HT1080 (cell line): ENCODE results near the gene ARGFX. TPM values are rescaled to one million over a fixed set of nuclear protein-coding genes. Genes with fewer than 3 reads are reported as not detected.
"Not testable (repeated sequence)": the region's sequence is repeated elsewhere in the genome, so short reads cannot be mapped to it uniquely, and the experiment has no call there.

Experiments used
- DNase-seq: peaks from one replicate; pipeline ENCODE4 v3.0.0-alpha.2; 2015; ENCODE audit warnings: low read depth
- polyA plus RNA-seq, 2 experiments: library from polyadenylated mRNA; depleted of rRNA; stranded (reverse); fragments of >200 nt; gene quantifications; 2 replicates each; pipeline ENCODE4 v1.2.3, GENCODE V29; 2015
- total RNA-seq: library from RNA; depleted of rRNA; stranded (reverse); fragments of >200 nt; shearing (Covaris generic); gene quantifications from 2 replicates; pipeline ENCODE4 v1.2.3, GENCODE V29; 2014; rRNA removed

Gene ARGFX
- not detected in 2 replicates for total RNA-seq
- not detected in 2 replicates for polyA plus RNA-seq (2015; cell fraction: cytosol; rRNA removed)
- polyA plus RNA-seq (2015; cell fraction: nucleus; rRNA removed), result not detected in 2 replicates

DNA sequence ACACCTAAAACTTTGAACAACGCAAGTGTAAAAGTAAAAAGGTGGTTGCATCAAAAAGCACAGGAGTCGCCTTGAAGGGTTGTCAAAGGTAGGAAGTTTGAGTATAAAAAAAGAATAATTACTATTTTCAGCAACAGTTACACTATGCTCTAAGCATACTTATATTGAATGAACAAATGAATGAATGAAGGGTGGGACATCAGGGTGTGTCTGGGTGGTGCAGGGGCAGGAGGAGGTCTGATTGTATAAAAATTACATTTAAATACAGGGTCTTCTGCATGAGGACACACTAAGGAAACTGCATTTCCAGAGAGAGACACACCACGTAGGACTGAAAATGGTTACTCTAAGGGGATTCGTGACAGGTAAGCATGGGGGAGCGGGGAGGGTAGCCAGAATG lies at the start of gene ARGFX:
ARGFX (plus strand) TSS at position 301 of the 400 bp plus-strand sequence. CDS start 2,765 bp downstream, outside the sequence.
- DNase-seq, result no peak

DNA sequence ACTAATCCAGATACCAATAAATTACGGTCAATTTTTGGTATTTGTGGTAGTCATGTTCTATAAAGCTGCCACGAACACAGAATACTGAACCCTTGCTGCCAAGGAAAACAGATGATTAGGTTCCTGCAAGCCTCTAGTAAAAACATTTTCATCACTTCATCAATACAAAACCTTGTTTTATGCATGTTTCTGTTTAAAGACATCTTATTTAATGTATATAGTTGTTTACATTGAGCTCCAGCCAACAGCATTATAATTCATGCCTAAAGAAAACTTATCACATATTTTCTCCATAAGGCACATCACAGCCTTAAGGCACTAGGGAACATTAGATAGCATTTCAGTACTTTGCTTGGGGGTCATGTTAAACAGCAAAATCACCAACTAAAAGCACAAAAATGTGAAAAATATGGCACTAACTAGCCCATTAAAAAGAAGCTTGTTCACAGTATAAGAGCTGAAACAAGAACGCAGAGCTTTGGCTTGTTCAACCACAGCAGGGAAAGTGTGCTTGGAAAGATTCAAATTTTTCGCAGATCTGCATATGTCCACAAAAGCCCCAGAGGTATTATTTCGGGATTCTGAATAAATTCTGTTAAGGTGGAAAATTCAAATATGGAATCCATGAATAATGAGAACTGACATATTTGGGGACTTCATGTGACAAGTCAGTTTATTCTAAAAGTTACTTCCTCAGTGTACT lies 49.6 kb upstream of the ARGFX start:
- no peak for DNase-seq

DNA sequence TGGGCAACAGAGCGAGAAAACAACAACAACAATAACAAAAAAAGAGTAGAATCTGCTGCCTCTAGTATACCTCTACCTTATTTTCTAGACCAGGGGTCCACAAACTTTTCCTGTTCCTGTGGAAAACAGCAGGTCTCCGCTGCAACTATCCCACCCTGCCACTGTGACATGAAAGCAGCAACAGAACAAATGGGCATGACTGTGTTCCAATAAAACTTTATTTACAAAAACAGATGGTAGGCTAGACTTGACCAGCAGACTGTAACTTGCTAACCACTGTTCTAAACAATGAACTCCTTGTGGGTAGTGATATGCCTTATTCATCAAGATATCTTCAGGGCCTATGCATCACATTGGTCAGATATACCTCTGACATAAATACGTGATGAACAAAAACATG lies 47.2 kb upstream of the ARGFX start:
- DNase-seq, result no peak

DNA sequence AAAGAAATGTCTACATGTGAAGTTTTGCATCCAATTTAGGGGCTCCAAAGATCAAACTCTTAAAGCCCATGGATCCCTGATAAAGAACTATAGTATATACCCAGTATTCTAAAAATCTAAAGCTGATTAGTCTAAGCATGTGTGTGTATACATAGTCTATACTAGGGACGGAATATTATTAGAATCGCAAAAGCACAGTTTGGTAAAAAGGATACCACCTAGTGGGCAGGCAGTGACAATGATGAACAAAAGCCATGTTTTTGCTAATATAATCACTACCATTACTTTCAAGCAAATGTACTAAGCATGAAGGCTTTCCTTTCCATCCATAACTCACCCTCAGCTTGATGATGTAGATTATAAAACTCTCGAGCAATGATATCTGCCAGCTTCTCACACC lies 38.4 kb upstream of the ARGFX start:
- DNase-seq, result no peak

DNA sequence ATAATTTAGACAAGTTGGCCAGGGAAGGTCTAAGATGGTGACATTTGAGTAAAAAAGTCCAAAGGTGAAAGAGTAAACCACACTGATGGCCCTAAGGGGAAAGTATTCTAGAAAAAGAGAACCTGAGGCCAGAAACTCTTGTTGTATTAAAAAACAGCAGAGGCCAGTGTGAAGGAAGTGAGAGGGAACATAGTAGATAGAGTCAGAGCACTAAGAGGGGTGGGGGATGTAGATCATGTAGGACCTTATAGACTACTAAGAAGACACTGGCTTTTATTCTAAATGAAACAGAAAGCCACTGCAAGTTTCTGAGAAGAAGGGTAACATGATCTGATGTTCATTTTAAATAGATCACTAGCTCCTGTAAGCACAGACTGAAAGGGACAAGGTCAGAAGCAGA lies 36.5 kb upstream of the ARGFX start:
- DNase-seq, result no peak

DNA sequence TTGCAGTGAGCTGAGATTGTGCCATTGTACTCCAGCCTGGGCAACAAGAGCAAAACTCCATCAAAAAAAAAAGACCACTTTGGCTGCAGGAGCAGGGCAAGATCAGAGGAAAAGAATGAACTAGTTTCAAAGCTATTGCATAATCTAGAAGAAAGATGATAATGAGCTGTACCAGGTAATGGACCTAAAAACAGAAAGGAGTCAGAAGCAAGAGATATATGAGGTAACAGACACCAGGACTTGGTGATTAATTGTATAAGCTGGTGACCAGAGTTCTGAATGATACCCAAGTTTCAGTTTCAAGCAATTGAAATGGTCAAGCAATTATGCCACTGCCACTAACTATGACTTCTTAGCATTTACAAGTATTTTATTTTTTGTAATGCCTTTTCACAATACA lies 24.8 kb upstream of the ARGFX start:
- DNase-seq, result no peak

DNA sequence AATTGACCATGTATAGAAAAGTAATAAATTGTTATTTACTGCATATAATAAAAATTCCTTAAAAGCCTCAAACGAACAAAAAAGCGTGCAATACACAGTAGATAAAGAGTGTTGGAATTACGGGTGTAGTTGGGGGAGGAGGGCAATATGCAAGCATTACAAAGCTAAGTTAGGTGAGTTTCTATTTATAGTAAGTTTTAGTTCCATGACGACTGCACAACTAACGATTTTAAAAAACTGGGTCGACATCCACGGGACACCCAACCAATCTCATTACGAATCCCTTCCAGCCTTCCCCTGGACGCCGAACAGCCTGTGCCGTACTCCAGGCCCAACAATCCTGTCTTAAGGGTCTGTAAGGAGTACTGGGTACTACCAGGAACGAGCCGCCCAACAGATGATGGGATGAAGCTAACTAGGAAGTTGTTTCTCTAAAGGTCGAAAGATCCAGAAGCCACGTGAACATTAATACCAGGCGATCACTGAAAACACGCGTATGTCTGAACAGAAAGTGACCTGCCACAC lies 22.6 kb upstream of the ARGFX start:
- no peak for DNase-seq

DNA sequence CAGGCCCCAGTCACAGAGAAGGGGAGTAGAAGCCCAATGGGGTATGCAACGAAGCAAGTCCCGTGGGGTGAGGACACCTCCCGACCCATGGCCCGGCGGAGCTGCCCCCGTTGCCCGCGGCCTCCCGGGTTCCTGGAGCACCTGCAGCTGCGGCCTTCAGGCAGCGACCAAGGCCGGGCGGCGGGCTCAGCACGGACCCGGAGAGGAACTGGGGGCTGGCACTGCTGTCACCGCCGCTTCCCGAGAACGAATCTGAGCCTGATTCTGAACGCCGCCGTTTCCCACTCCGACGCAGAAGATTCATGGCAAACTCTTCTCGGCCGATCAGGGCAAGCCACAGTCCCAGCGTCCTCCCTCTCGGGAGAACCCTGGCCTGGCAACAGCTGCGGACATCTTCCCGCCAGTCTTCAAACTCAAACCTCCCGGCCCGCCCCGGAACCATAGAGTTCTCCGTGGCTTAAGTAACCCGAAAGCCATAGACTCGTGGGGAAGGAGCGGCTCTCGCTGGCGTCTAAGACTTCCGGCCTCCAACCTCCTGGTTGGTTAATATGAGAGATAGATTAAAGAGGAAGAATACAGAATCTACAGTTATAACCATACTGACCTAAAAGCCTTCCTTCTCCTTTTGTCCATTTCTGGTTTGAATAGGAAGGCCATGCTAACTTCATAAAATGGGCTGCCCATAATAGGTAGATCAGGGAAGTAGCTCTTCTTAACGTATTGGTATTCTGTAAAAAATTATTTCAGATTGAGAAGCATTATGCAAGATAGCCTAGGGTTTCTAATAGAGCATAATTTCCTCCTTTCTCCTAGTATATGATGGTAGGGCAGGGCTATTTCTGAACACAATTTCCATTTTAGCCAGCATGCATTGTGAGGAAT lies 21.9 kb upstream of the ARGFX start, which contains the start of gene POLQ:
POLQ (minus strand) TSS at position 415 of the 882 bp plus-strand sequence; CDS start at position 304, 111 bp downstream.
- DNase-seq, result peak; percentile 94

DNA sequence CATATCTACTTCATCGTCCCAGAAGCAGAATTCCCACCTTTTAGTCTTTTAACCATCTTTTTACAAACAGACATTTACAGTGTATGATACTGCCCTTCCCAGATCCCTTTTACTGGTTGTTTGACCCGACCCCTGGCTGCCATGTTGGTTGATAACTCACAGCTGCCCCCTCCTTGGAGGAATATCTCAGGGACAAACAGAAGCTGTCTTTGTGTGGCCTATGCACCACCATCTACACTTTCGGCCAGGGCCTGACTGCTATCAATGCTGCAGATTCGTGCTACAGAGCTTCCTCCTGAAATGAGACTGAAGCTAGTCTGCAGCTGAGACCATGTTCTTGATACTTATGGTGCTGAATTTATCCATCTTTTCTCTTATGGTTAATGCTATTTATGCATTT lies 15.4 kb upstream of the ARGFX start:
- DNase-seq, result no peak

DNA sequence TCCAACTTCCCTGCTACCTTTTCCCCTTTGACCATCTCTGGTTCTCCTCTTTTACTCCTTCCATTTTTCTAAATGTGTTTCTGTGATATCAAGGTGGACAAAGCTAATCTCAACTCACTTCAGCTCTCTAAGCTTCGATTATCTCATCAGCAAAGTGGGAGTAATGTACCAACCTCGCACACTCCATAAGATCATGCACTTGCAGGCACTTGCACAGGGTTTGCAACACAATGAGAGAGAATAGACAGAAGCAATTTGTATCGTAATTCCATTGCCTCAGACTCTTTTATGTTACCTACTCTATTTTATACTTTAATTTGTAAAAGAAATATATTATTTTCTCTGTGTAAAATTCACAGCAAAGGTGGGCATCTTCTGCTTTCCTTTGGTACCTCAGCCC lies 15.0 kb upstream of the ARGFX start:
- no peak for DNase-seq

DNA sequence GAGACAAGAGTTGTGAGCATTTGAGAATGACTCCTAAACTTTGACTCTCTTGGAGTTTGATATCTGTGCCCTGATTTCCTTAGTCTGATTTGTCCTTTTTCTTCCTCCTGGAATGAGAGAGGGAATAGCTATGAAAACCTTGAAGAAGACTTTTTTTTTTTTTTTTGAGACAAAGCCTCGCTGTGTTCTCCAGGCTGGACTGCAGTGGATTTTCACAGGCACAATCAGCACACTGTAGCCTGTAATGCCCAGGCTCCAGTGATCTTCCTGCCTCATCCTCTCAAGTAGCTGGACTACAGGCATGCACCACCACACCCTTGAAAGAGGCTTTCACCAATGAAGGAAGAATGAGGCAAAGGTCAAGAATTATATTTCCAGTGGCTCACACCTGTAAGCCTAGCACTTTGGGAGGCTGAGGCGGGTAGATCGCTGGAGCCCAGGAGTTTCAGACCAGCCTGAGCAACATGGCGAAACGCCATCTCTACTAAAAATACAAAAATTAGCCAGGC lies 10.3 kb upstream of the ARGFX start:
- DNase-seq, result no peak

DNA sequence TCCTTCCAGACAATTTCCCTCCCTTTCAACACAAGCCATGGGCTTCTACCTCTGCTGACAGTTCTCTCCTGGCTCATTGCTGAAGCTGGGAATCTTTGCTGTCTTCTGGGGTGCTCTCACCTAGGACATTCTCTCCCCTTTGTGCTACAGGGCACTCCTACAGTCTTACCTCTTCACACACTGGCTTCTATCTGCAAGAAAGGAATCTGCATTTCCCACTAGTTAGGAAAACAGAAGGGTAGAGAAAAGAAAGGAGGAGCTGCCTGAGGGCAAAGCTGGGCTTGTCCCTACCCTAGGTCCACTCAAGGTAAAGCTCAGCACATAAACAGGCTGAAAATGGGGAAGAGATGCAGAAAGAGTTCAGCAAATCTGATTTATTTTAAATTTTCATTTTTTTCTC lies 5.6 kb upstream of the ARGFX start:
- no peak for DNase-seq

DNA sequence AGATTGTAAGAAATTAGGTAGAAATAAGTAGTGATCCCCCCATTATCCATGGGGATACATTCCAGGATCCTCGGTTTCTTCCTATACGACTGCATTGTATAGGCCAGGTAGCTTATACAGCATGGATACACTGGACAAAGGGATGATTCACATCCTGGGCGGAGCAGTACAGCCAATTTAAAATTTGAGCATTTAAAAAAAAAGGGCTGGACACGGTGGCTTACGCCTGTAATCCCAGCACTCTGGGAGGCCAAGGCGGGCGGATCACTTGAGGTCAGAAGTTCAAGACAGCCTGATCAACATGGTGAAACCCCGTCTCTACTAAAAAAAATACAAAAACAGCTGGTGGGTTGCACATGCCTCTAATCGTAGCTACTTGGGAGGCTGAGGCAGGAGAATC lies 976 bp upstream of the ARGFX start:
- peak; percentile 54 for DNase-seq

DNA sequence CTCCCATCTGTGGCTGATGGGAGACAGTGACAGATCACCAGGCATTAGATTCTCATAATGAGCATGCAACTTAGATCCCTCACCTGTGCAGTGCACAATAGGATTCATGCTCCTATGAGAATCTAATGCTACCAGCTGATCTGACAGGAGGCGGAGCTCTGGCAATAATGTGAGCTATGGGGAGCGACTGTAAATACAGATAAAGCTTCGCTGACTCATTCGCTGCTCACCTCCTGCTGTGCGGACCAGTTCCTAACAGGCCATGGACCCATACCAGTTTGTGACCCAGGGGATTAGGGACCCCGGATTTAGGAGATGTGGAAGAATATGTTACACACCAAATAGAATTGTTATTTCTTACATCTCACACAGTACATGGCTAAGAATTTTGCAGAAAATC lies 6.7 kb downstream of the ARGFX start:
- DNase-seq, result peak; percentile 55

DNA sequence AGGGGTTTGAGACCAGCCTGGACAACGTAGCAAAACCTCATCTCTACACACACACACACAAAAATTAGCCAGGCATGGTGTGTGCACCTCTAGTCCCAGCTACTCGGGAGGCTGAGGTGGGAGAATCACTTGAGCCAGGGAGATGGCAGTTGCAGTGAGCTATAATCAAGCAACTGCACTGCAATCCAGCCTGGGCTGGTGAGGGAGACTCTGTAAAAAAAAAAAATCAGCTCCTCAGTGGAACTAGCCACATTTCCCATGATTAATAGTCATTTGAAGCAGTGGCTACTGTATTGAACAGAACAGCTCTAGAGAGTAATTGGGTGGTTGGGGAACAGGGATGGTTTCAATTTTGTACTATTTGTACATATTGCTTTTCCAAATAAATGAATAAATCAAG lies 13.9 kb downstream of the ARGFX start:
- DNase-seq, result no peak

DNA sequence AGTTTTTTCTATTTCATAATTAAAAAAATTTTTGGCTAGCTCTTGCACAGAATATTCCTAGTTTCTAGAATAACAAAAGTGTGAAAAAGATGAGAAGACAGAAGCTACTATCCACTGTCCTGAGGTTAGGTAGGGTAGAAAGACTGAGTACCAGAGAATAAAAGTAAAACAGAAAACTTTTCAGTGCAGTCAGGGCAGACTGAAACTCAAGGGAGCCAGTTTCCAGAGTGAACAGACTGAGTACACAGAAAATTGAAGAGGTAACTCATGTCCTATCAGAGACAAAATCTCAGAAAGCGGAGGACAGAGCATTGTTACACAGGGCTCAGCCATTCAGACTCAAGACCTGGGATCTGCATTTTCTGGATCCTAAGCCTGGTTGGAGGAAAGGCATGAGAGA lies 16.7 kb downstream of the ARGFX start:
- DNase-seq, result no peak

DNA sequence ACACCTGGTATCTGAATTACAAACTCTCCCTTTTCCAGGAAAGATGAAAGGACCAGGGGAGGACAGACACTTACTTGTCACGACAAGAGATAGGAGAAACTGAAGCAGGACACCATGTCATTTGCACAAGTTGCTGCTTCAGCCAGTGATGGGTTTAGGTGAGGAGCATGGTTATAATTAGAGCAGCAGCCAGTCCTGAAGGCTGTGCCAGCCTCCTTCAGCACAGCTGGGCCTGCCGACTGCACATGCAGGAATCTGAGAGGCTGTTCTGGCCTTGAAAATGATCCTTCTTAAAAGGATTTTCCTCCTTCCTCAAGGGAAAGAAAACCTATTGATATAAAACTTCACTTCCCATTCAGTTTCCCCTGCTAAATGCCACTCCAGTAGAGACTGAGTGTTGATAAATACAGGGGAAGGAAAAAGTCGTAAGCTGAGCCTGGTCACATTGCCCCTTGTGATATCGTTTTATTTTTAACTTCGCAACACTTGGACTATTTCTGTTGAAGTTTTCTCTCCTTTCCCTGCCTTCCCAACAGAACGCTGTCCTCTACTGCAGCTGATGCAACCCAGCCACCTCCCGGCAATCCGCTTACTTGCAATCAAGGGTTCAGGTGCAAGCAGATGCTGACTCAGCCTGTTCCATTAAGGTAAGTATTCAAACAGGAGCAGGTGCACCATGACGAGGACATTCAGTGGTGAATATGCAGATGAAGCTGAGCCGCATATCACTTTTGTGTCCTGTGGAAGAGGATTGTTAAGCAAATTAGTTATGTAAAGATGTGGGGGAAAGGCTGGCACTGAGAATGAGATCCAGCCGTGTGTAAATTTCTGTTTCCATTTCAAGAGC lies 25.3 kb downstream of the ARGFX start, which contains the start of gene FBXO40:
FBXO40 (plus strand) TSS at position 524 of the 847 bp plus-strand sequence. CDS start 27,197 bp downstream, outside the sequence.
- DNase-seq, result no peak

DNA sequence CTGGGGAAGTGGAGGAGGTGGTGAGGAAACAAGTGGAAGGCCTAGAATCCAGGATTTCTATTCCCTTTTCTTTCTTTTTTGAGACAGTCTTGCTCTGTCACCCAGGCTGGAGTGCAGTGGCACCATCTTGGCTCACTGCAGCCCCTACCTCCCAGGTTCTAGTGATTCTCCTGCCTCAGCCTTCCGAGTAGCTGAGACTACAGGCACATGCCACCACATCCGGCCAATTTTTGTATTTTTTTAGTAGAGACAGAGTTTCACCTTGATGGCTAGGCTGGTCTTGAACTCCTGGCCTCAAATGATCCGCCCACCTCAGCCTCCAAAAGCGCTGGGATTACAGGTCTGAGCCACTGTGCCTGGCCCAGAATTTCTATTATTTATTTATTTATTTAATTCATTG lies 26.1 kb downstream of the ARGFX start:
- not testable (repeated sequence) for DNase-seq

DNA sequence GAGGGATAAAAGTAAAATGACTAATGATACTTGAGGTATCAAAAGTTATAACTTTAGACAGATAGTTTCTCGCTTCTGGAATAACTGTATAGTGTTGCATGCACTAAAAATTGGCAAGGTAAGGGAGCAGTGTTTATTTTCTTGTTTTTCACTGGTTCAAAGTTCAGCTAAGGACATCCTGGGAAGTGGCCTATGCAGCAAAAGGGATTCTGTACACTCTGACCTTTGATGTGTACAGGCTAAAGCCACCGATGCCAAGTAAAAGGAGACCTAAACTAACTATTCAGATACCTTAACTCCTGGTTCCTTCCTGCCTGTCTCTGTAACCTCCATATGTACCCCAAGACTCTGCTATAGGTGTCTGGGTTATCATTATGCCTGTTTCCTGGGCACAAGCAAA lies 27.1 kb downstream of the ARGFX start:
- DNase-seq, result no peak

DNA sequence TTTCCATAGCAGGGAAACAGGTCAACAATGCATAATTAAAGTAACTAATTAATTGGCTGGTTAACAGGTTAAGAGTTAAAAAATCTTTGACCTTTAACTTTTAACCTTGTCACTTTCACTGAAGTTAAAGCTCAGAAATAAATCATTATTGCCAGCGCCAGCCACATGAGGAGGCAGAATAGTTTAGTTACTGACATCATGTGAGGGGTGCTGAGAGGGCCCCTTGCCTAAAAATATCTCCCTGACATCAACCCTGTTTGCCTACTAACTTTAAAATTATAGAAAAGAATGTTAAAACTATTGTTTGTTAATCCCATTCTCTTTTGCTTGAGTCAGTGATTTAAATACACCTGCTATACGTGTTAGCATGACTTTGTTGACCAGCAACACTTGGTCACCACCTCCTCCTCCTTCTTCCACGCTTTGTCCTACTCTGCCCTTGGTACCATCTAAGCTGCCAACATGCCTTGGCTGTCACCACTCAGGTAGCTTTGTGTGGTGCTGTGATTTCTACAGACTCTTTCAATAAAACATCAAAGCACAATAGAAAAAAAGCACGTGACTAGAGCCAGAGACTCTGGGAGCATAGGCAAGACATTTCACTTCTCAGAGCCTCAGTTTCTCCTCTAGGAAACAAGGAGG lies 28.1 kb downstream of the ARGFX start:
- DNase-seq, result no peak
